ENCODE data around the gene KDELR3.

- TF ChIP-seq CTCF (IDR thresholded peaks at IDR 0.05) (no peak), ZFX (IDR thresholded peaks at IDR 0.05; ENCODE audit: borderline replicate concordance) (no peak)
These were observed 2.8 kb upstream of the KDELR3 start for GRCh38 chr22:38464992-38465672.

All from 22Rv1 (cell line).